HepG2 (cell line): ENCODE measurements around the gene MBD5. TPM values are rescaled to one million over a fixed set of nuclear protein-coding genes. Genes with fewer than 3 reads are reported as not detected.

Experiments used
- ATF7-NPFF ChIP-seq: sonication (generic); formaldehyde crosslinking; IDR thresholded peaks from 2 replicates; pipeline ENCODE4 v1.8.1; 2023; ENCODE audit warnings: mild to moderate bottlenecking, low read depth, missing genetic modification reagents, moderate library complexity
- EP300 ChIP-seq, 3 experiments: sonication (generic) in 1 of 3; formaldehyde crosslinking in 1 of 3; IDR thresholded peaks; 2 replicates each; pipeline versions ENCODE4 v1.5.1 to v1.6.1; 2011 to 2020; ENCODE audit warnings: low read depth in 2 of 3, low read length in 2 of 3, borderline replicate concordance in 1 of 3, improper control_type of control experiment in 1 of 3, mild to moderate bottlenecking in 1 of 3, missing genetic modification reagents in 1 of 3, moderate library complexity in 1 of 3
- HDAC2 ChIP-seq: sonication (generic); formaldehyde crosslinking; IDR thresholded peaks from 2 replicates; pipeline ENCODE4 v1.4.0; 2020; ENCODE audit warnings: missing genetic modification reagents
- HHEX ChIP-seq: IDR thresholded peaks from 2 replicates; pipeline ENCODE4 v1.6.1; 2016; ENCODE audit warnings: control low read depth
- HNF4A ChIP-seq: sonication (generic); formaldehyde crosslinking; IDR thresholded peaks from 2 replicates; pipeline ENCODE4 v1.4.0; 2020; ENCODE audit warnings: missing genetic modification reagents
- LCORL ChIP-seq, 2 experiments: fragments of 450-650 bp in 1 of 2; sonication (generic) in 1 of 2; formaldehyde crosslinking in 1 of 2; IDR thresholded peaks; 2 replicates each; pipeline versions ENCODE4 v1.5.0 to v1.6.1; 2017 to 2020; ENCODE audit warnings: antibody characterized with exemption in 1 of 2, missing genetic modification reagents in 1 of 2
- MAFF ChIP-seq: IDR thresholded peaks from 2 replicates; pipeline ENCODE4 v1.6.1; 2011; ENCODE audit warnings: low read depth, low read length, improper control_type of control experiment
- MIER2 ChIP-seq: IDR thresholded peaks from 2 replicates; pipeline ENCODE4 v1.6.1; 2016; ENCODE audit warnings: missing biosample characterization, missing genetic modification reagents
- MIXL1 ChIP-seq: IDR thresholded peaks from 2 replicates; pipeline ENCODE4 v1.6.1; 2016
- PRDM10 ChIP-seq: sonication (generic); formaldehyde crosslinking; IDR thresholded peaks from 2 replicates; pipeline ENCODE4 v1.4.0; 2020; ENCODE audit warnings: low read depth, missing genetic modification reagents
- PRPF4 ChIP-seq: fragments of 200-400 bp; formaldehyde crosslinking; IDR thresholded peaks from 2 replicates; pipeline ENCODE4 v1.6.1; 2016; ENCODE audit warnings: low read length, low read depth; ENCODE audit not compliant: poor library complexity, severe bottlenecking
- RELA ChIP-seq: sonication (generic); formaldehyde crosslinking; IDR thresholded peaks from 2 replicates; pipeline ENCODE4 v1.4.0; 2020; ENCODE audit warnings: missing genetic modification reagents
- RXRB ChIP-seq: IDR thresholded peaks from 2 replicates; pipeline ENCODE4 v1.6.1; 2016; ENCODE audit warnings: borderline replicate concordance, missing genetic modification reagents, missing compliant biosample characterization
- SALL1 ChIP-seq: sonication (generic); formaldehyde crosslinking; IDR thresholded peaks from 2 replicates; pipeline ENCODE4 v1.8.0; 2022; ENCODE audit warnings: mild to moderate bottlenecking, missing genetic modification reagents
- SOX6 ChIP-seq, 2 experiments: fragments of 450-650 bp in 1 of 2; sonication (generic) in 1 of 2; formaldehyde crosslinking in 1 of 2; IDR thresholded peaks; 2 replicates each; pipeline versions ENCODE4 v1.4.0 to v1.6.1; 2017 to 2020; ENCODE audit warnings: antibody characterized with exemption in 1 of 2, mild to moderate bottlenecking in 1 of 2, missing genetic modification reagents in 1 of 2
- TBX2 ChIP-seq: sonication (generic); formaldehyde crosslinking; IDR thresholded peaks from 2 replicates; pipeline ENCODE4 v1.5.0; 2020; ENCODE audit warnings: missing genetic modification reagents, mild to moderate bottlenecking, borderline replicate concordance
- THAP7 ChIP-seq: sonication (generic); formaldehyde crosslinking; IDR thresholded peaks from 2 replicates; pipeline ENCODE4 v1.8.1; 2023; ENCODE audit warnings: mild to moderate bottlenecking, missing genetic modification reagents
- YEATS2 ChIP-seq: sonication (generic); formaldehyde crosslinking; IDR thresholded peaks from 2 replicates; pipeline ENCODE4 v1.4.0; 2020; ENCODE audit warnings: missing genetic modification reagents, borderline replicate concordance
- ZKSCAN8 ChIP-seq: IDR thresholded peaks from 2 replicates; pipeline ENCODE4 v1.6.1; 2016; ENCODE audit warnings: borderline replicate concordance, missing genetic modification reagents, missing compliant biosample characterization
- ZMYM4 ChIP-seq: sonication (generic); formaldehyde crosslinking; IDR thresholded peaks from 2 replicates; pipeline ENCODE4 v1.8.1; 2023; ENCODE audit warnings: mild to moderate bottlenecking, missing genetic modification reagents
- ZNF230 ChIP-seq: sonication (generic); formaldehyde crosslinking; IDR thresholded peaks from 2 replicates; pipeline ENCODE4 v1.4.0; 2020; ENCODE audit warnings: mild to moderate bottlenecking, missing genetic modification reagents
- polyA plus RNA-seq, 8 experiments: library from polyadenylated mRNA; depleted of rRNA in 3 of 8; stranded (reverse) in 7 of 8; unstranded in 1 of 8; fragments of >200 nt; fragmentation: Illumina TruSeq in 4 of 8; extraction: Trizol in 4 of 8; gene quantifications; 2 replicates each; pipeline versions ENCODE4 v1.2.1 to v1.2.3, GENCODE V29; 2011 to 2016; ENCODE audit warnings: low read depth in 4 of 8, missing spikeins in 1 of 8, mixed read lengths in 1 of 8; ENCODE audit not compliant: insufficient read depth in 1 of 8
- total RNA-seq, 5 experiments: library from RNA; depleted of rRNA; stranded (reverse); fragments of >200 nt; fragmentation: Illumina TruSeq; extraction: Trizol; gene quantifications; 2 replicates each; pipeline ENCODE4 v1.2.3, GENCODE V29; 2016; ENCODE audit warnings: low read depth in 1 of 5
- TF ChIP-seq, protein P1 (sequence below): sonication (generic); formaldehyde crosslinking; conservative IDR thresholded peaks from 2 replicates; pipeline ENCODE4 v1.8.0; 2022; ENCODE audit warnings: mild to moderate bottlenecking, moderate library complexity, missing genetic modification reagents

MBD5 gene
- total and polyA plus RNA-seq, 2 of the 13 experiments (the other 11 are each of a cell fraction or from before 2014, with no cell fraction given): 13.5 to 26.4 TPM

DNA sequence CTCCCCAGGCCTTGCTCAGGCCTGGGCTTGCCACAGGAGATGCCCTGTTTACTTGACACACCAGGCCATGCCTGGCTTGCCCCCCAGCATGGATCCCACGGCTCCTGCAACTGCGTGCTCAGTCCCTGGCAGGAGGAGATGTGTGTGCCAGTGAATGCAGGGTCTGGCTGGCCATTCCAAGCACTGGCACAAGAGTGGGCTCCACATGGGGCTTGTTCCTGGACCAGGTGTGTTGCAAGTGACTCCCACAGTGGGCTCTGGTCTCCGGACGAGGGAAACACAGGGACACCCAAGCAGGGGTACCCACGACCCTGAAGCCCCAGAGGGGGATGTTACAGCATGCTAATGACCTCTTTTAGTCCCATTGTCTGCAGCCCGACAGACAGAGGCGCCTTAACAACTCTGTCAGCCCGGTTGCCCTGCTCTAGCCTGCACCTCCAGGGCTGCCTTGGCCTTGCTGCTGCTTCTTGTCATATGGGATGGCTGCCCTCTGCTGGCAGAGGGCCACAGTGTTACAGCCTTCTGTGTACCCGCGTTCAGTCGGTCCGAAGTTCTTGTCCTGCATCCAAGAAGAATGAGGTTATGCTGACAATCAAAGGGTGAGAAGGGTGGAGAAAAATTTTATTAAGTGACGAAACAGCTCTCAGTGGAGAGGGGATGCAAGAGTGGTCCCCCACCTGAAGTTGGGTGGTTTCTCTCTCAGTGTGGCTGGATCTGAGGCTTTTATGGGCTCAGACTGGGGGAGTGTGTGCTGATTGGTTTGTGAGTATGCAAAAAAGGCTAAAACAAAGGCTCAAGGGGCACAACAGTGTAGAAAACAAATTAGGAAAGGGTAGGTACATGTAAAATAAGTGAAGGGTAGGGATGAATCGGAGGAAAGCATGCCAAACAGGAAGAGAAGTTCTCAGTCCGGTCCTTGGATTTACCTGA is 180.4 kb downstream of the MBD5 start (continued):
- no peak for TF ChIP-seq PRDM10 (CRISPR knock-in tag)
- peak; percentile 77; the same call in 1 of the 2 replicates for TF ChIP-seq RELA (CRISPR knock-in tag)
- peak; percentile 87 for TF ChIP-seq ZNF230 (CRISPR knock-in tag)
- 0 out of 2 replicates have a peak, but pooled peaks have one; percentile 39 for TF ChIP-seq ZKSCAN8
- 0 out of 2 replicates have a peak, but pooled peaks have one; percentile 41 for TF ChIP-seq ATF7-NPFF (CRISPR knock-in tag)
- peak; percentile 83 for TF ChIP-seq SALL1 (CRISPR knock-in tag)
- TF ChIP-seq HDAC2 (CRISPR knock-in tag): peak; percentile 60; the same call in 1 of the 2 replicates
- no peak for TF ChIP-seq SOX6 (IDR thresholded peaks at IDR 0.05)
- peak; percentile 59; the same call in 1 of the 2 replicates for TF ChIP-seq SOX6 (CRISPR knock-in tag; IDR thresholded peaks at IDR 0.05)
- TF ChIP-seq THAP7 (CRISPR knock-in tag): 0 out of 2 replicates have a peak, but pooled peaks have one; percentile 7
- peak; percentile 47; the same call in 1 of the 2 replicates for TF ChIP-seq RXRB
- peak; percentile 79 for TF ChIP-seq ZMYM4 (CRISPR knock-in tag)
- TF ChIP-seq MIXL1: 0 out of 2 replicates have a peak, but pooled peaks have one; percentile 67
- no peak for TF ChIP-seq PRPF4
- no peak for TF ChIP-seq EP300 (IDR thresholded peaks at IDR 0.05; ENCODE audit: low read depth in 2 of 2, low read length in 2 of 2)
- no peak for TF ChIP-seq EP300 (CRISPR knock-in tag; IDR thresholded peaks at IDR 0.05; ENCODE audit: borderline replicate concordance)
- 0 out of 2 replicates have a peak, but pooled peaks have one; percentile 24 for TF ChIP-seq YEATS2 (CRISPR knock-in tag)
- TF ChIP-seq HHEX (CRISPR knock-in tag): 0 out of 2 replicates have a peak, but pooled peaks have one; percentile 7
- TF ChIP-seq, protein P1, sequence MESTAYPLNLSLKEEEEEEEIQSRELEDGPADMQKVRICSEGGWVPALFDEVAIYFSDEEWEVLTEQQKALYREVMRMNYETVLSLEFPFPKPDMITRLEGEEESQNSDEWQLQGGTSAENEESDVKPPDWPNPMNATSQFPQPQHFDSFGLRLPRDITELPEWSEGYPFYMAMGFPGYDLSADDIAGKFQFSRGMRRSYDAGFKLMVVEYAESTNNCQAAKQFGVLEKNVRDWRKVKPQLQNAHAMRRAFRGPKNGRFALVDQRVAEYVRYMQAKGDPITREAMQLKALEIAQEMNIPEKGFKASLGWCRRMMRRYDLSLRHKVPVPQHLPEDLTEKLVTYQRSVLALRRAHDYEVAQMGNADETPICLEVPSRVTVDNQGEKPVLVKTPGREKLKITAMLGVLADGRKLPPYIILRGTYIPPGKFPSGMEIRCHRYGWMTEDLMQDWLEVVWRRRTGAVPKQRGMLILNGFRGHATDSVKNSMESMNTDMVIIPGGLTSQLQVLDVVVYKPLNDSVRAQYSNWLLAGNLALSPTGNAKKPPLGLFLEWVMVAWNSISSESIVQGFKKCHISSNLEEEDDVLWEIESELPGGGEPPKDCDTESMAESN: peak; percentile 60; the same call in 1 of the 2 replicates
- peak; percentile 75 for TF ChIP-seq HNF4A (CRISPR knock-in tag)
- peak; percentile 29; the same call in 1 of the 2 replicates for TF ChIP-seq TBX2 (CRISPR knock-in tag)
- TF ChIP-seq LCORL (IDR thresholded peaks at IDR 0.05): no peak
- no peak for TF ChIP-seq LCORL (CRISPR knock-in tag; IDR thresholded peaks at IDR 0.05)
- TF ChIP-seq MAFF: no peak
- TF ChIP-seq MIER2: peak; percentile 61; the same call in 1 of the 2 replicates
